MM.1S (cell line): ENCODE results near the gene NFATC4.

Experiments
- DNase-seq: peaks from one replicate; pipeline ENCODE4 v3.0.0-alpha.2; 2015
- H2AFZ ChIP-seq: fragments of 300-600 bp; sonication (generic); 2 replicates; pipeline ENCODE4 v1.6.0; 2016; ENCODE audit warnings: antibody characterized with exemption, low read length
- H3F3A ChIP-seq: fragments of 300-600 bp; sonication (generic); 2 replicates; pipeline ENCODE4 v1.6.1; 2016; ENCODE audit warnings: mild to moderate bottlenecking, antibody characterized with exemption, low read length, moderate library complexity, mixed read lengths; ENCODE audit not compliant: insufficient read depth
- H3K27ac ChIP-seq: fragments of 300-600 bp; sonication (generic); 2 replicates; pipeline ENCODE4 v1.5.1; 2016; ENCODE audit warnings: mild to moderate bottlenecking, low read length
- H3K27me3 ChIP-seq: fragments of 300-600 bp; sonication (generic); replicated peaks from 2 replicates; pipeline ENCODE4 v1.6.0; 2016; ENCODE audit warnings: low read length; ENCODE audit not compliant: insufficient read depth
- H3K36me3 ChIP-seq: fragments of 300-600 bp; sonication (generic); replicated peaks from 2 replicates; pipeline ENCODE4 v1.6.1; 2016; ENCODE audit warnings: mild to moderate bottlenecking, low read length, mixed read lengths; ENCODE audit not compliant: insufficient read depth
- H3K4me1 ChIP-seq: fragments of 300-600 bp; sonication (generic); 2 replicates; pipeline ENCODE4 v1.6.1; 2016; ENCODE audit warnings: low read length, mixed read lengths
- H3K4me2 ChIP-seq: fragments of 300-600 bp; sonication (generic); 2 replicates; pipeline ENCODE4 v1.6.0; 2016; ENCODE audit warnings: low read depth, low read length
- H3K4me3 ChIP-seq: fragments of 300-600 bp; sonication (generic); 2 replicates; pipeline ENCODE4 v1.5.1; 2016; ENCODE audit warnings: low read length, mixed read lengths
- H3K79me2 ChIP-seq: fragments of 300-600 bp; sonication (generic); 2 replicates; pipeline ENCODE4 v1.6.1; 2016; ENCODE audit warnings: mixed run types, low read length, mixed read lengths
- H3K9ac ChIP-seq: fragments of 300-600 bp; sonication (generic); 2 replicates; pipeline ENCODE4 v1.6.1; 2016; ENCODE audit warnings: low read length, mixed read lengths
- H3K9me2 ChIP-seq: fragments of 300-600 bp; sonication (generic); replicated peaks from 2 replicates; pipeline ENCODE4 v1.6.1; 2016; ENCODE audit warnings: mild to moderate bottlenecking, low read length, mixed read lengths; ENCODE audit not compliant: insufficient read depth
- H3K9me3 ChIP-seq: fragments of 300-600 bp; sonication (generic); replicated peaks from 2 replicates; pipeline ENCODE4 v1.6.1; 2016; ENCODE audit warnings: mild to moderate bottlenecking, low read length, mixed read lengths; ENCODE audit not compliant: insufficient read depth
- H4K20me1 ChIP-seq: fragments of 300-600 bp; sonication (generic); 2 replicates; pipeline ENCODE4 v1.6.1; 2016; ENCODE audit warnings: mild to moderate bottlenecking, low read length, moderate library complexity, mixed read lengths; ENCODE audit not compliant: insufficient read depth
- EZH2 ChIP-seq: fragments of 300-600 bp; sonication (generic); optimal IDR thresholded peaks from 2 replicates; pipeline ENCODE3; 2017; ENCODE audit warnings: low read depth, mild to moderate bottlenecking, antibody characterized with exemption, low read length, mixed read lengths
- EZH2phosphoT487 ChIP-seq: fragments of 300-600 bp; sonication (generic); IDR thresholded peaks from 2 replicates; pipeline ENCODE4 v1.6.1; 2018; ENCODE audit warnings: antibody characterized with exemption, low read length
- TF ChIP-seq, protein P1 (sequence below): fragments of 300-600 bp; sonication (generic); IDR thresholded peaks from 2 replicates; pipeline ENCODE4 v1.5.1; 2016; ENCODE audit warnings: antibody characterized with exemption, low read length, mixed read lengths

NFATC4 gene

GRCh38 chr14:24364841-24365240 is 3.1 kb upstream of the NFATC4 start:
- H2AFZ ChIP-seq = no peak overlapping the region
- TF ChIP-seq, protein P1, sequence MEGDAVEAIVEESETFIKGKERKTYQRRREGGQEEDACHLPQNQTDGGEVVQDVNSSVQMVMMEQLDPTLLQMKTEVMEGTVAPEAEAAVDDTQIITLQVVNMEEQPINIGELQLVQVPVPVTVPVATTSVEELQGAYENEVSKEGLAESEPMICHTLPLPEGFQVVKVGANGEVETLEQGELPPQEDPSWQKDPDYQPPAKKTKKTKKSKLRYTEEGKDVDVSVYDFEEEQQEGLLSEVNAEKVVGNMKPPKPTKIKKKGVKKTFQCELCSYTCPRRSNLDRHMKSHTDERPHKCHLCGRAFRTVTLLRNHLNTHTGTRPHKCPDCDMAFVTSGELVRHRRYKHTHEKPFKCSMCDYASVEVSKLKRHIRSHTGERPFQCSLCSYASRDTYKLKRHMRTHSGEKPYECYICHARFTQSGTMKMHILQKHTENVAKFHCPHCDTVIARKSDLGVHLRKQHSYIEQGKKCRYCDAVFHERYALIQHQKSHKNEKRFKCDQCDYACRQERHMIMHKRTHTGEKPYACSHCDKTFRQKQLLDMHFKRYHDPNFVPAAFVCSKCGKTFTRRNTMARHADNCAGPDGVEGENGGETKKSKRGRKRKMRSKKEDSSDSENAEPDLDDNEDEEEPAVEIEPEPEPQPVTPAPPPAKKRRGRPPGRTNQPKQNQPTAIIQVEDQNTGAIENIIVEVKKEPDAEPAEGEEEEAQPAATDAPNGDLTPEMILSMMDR = no peak
- TF ChIP-seq EZH2phosphoT487 = no peak
- no peak for TF ChIP-seq EZH2
- H3K9me3 ChIP-seq = no peaks in the 10 kb centered on the region
- H3F3A ChIP-seq = 0 out of 2 replicates have a peak, but pooled peaks cover 3% of the 10 kb centered on the region
- no peak overlapping the region for H3K9ac ChIP-seq
- no peak overlapping the region for H3K27ac ChIP-seq
- no peaks in the 10 kb centered on the region for H3K79me2 ChIP-seq
- H3K9me2 ChIP-seq = no peaks in the 10 kb centered on the region
- H3K4me3 ChIP-seq = no peak overlapping the region
- no peaks in the 10 kb centered on the region for H4K20me1 ChIP-seq
- no peak for DNase-seq
- H3K36me3 ChIP-seq = no peaks in the 10 kb centered on the region
- H3K4me2 ChIP-seq = no peak overlapping the region
- H3K4me1 ChIP-seq = no peaks in the 10 kb centered on the region
- H3K27me3 ChIP-seq = no peaks in the 10 kb centered on the region

DNA sequence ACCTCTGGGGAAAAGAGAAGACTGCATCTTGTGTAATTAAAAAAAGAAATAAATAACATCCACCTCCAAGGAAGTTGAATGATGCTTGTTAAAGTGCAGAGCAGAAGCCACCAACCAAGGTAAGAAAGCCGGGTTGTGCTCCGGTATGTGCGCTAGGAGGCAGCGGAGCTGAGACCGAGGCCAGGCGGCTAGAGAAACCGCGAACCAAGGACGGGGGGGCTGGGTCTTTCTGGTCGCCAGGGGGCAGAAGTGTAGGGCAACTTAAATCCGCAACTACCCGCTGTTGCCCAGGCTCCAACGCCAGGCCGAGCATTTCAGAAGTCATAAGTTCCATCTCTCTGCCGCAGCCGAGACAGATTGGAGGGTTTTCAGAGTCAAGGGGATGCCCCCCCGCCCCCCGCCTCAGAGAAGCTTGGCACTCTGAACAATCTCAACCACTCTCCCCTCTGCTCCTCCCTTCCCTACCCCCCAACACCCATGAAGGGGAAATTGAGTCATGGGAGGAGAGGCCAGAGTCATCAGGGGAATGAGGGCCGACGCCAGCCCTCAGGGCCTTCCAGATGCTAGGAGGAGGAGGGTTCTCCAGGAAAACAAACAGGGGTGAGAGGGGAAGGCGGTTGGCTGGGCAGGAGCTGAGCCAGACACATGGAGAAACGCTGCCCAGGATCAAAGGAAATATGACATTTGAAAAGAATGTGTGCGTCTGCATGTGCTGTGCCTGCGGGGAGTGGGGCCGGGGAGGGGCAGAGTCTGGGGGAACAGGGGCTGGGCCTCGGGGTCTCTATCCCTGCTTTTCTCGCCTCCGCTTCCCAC is 2.2 kb upstream of the NFATC4 start:
- Histone ChIP-seq H3K4me2 (peak overlapping the region; percentile 95), H3F3A (0 out of 2 replicates have a peak, but pooled peaks cover 3% of the 10 kb centered on the region), H3K9me2 (no peaks in the 10 kb centered on the region), H2AFZ (peak overlapping the region; percentile 70), H3K4me1 (no peaks in the 10 kb centered on the region), H3K9me3 (no peaks in the 10 kb centered on the region), H4K20me1 (no peaks in the 10 kb centered on the region), H3K4me3 (peak overlapping the region; percentile 58), H3K79me2 (no peaks in the 10 kb centered on the region), H3K9ac (peak overlapping the region; percentile 74; the same call in 1 of the 2 replicates), H3K36me3 (no peaks in the 10 kb centered on the region), H3K27me3 (no peaks in the 10 kb centered on the region), H3K27ac (peak overlapping the region; percentile 70; the same call in 1 of the 2 replicates)
- DNase-seq = peak; percentile 83
- TF ChIP-seq EZH2phosphoT487 = no peak
- no peak for TF ChIP-seq EZH2
- TF ChIP-seq, protein P1 = peak; percentile 81

- Histone ChIP-seq H2AFZ (peak overlapping the region; percentile 70), H3K79me2 (no peaks in the 10 kb centered on the region), H3K4me2 (peak overlapping the region; percentile 95), H3K27ac (peak overlapping the region; percentile 70; the same call in 1 of the 2 replicates), H3K9ac (peak overlapping the region; percentile 74), H3K36me3 (no peaks in the 10 kb centered on the region), H3K9me2 (no peaks in the 10 kb centered on the region), H3K27me3 (no peaks in the 10 kb centered on the region), H4K20me1 (no peaks in the 10 kb centered on the region), H3K4me1 (no peaks in the 10 kb centered on the region), H3F3A (0 out of 2 replicates have a peak, but pooled peaks cover 3% of the 10 kb centered on the region), H3K4me3 (peak overlapping the region; percentile 58), H3K9me3 (no peaks in the 10 kb centered on the region)
- DNase-seq = no peak
- TF ChIP-seq, protein P1 = no peak
- TF ChIP-seq EZH2phosphoT487 (no peak), EZH2 (no peak)
Measured at GRCh38 chr14:24366413-24366720, 1.6 kb upstream of the NFATC4 start.
